ENCODE results near the gene CAT.

GRCh38 chr11:34423300-34423699 is 15.4 kb upstream of the CAT start:
- TF ChIP-seq CTCF (IDR thresholded peaks at IDR 0.05; ENCODE audit: insufficient read depth, low read length) (no peak), POLR2AphosphoS5 (IDR thresholded peaks at IDR 0.05; ENCODE audit: low read depth) (no peak), GABPA (IDR thresholded peaks at IDR 0.05; ENCODE audit: low read depth) (no peak), SPI1 (IDR thresholded peaks at IDR 0.05; ENCODE audit: borderline replicate concordance, low read depth) (no peak), REST (IDR thresholded peaks at IDR 0.05; ENCODE audit: insufficient replicate concordance, low read depth) (no peak)
